ENCODE measurements around the gene ZNF665. TPM values are rescaled to one million over a fixed set of nuclear protein-coding genes. Genes with fewer than 3 reads are reported as not detected.

Gene ZNF665
- total and polyA plus RNA-seq, 2 donors (not counting 3 experiments of a cell fraction or from before 2014, with no cell fraction given), result 1.3 to 2.1 TPM

- Histone ChIP-seq H3K4me2 (ENCODE audit: insufficient read depth, low read length) (no peak overlapping the region), H3K27ac (ENCODE audit: insufficient read depth, low read depth, low read length) (no peak overlapping the region), H3K9me3 (replicated peaks; ENCODE audit: control insufficient read depth, insufficient read depth, low read length) (no peaks in the 10 kb centered on the region), H3K36me3 (ENCODE audit: control insufficient read depth in 2 of 2, extremely low read depth in 1 of 2, insufficient read depth in 2 of 2, low read length in 2 of 2) (no peaks in the 10 kb centered on the region), H3K9me1 (replicated peaks; ENCODE audit: control insufficient read depth, extremely low read depth, insufficient read depth, low read length) (no peaks in the 10 kb centered on the region), H4K20me1 (replicated peaks; ENCODE audit: control insufficient read depth, extremely low read depth, insufficient read depth, low read length) (no peaks in the 10 kb centered on the region), H3K27me3 (ENCODE audit: control insufficient read depth in 2 of 2, insufficient read depth in 2 of 2, low read length in 2 of 2) (no peaks in the 10 kb centered on the region), H3K4me1 (ENCODE audit: control insufficient read depth, extremely low read depth, insufficient read depth, low read length) (no peaks in the 10 kb centered on the region), H2AFZ (ENCODE audit: low read depth, low read length) (no peak overlapping the region), H3K9ac (replicated peaks; ENCODE audit: extremely low read depth, insufficient read depth, low read length) (no peak overlapping the region), H3K79me2 (ENCODE audit: control insufficient read depth, insufficient read depth, low read length) (no peaks in the 10 kb centered on the region), H3K4me3 (replicated peaks in 1 of 3; ENCODE audit: insufficient read depth in 1 of 3, low read depth in 1 of 3, low read length in 3 of 3) (no peak overlapping the region)
- intact Hi-C loops (cut with micrococcal nuclease) (no loop called here), dilution Hi-C loops (cut with MboI; ENCODE audit: extremely low pct_ligation_motif_present, low sequenced_read_pairs) (no loop called here)
- no peak for TF ChIP-seq CTCF (IDR thresholded peaks at IDR 0.05; ENCODE audit: extremely low read depth in 1 of 2, insufficient read depth in 1 of 2, low read depth in 1 of 2, low read length in 2 of 2)
- TF ChIP-seq JUN (IDR thresholded peaks at IDR 0.05; ENCODE audit: borderline replicate concordance, insufficient read depth, insufficient read length, low read depth), result no peak
- no peak for TF ChIP-seq EZH2 (IDR thresholded peaks at IDR 0.05; ENCODE audit: borderline replicate concordance, low read depth, low read length, severe bottlenecking)
- no peak for TF ChIP-seq GATA2 (IDR thresholded peaks at IDR 0.05; ENCODE audit: insufficient read depth, insufficient read length, low read depth, low read length)
- TF ChIP-seq POLR2AphosphoS5 (IDR thresholded peaks at IDR 0.05; ENCODE audit: insufficient read depth, low read depth, low read length), result no peak
- TF ChIP-seq MAX (IDR thresholded peaks at IDR 0.05; ENCODE audit: insufficient read depth, insufficient read length), result no peak
- no peak for TF ChIP-seq FOS (IDR thresholded peaks at IDR 0.05; ENCODE audit: borderline replicate concordance, insufficient read depth, low read length)
- no peak for TF ChIP-seq MYC (IDR thresholded peaks at IDR 0.05; ENCODE audit: low read depth, low read length)
- TF ChIP-seq POLR2A (IDR thresholded peaks at IDR 0.05; ENCODE audit: low read depth, low read length), result no peak
- no peak for FAIRE-seq
- ChIA-PET POLR2A (no interaction called here), CTCF (no interaction called here)
- no peak for DNase-seq (ENCODE audit: low read depth, low spot score)
- BruUV-seq (replicated peaks), result no TSS peak
Measured at GRCh38 chr19:53177986-53178385, 15.2 kb downstream of the ZNF665 start.

Data from endothelial cell of umbilical vein (primary cell).